NCI-H187 treated with DMSO at 0.1 percent for 48 hours (cell line): ENCODE measurements around the gene NMBR.
"Not testable (repeated sequence)": the region's sequence is repeated elsewhere in the genome, so short reads cannot be mapped to it uniquely, and the experiment has no call there.

ENCODE experiments used
- DNase-seq: peaks from one replicate; lab custom pipeline; 2025; lab: John Stamatoyannopoulos, UW

NMBR gene

DNA sequence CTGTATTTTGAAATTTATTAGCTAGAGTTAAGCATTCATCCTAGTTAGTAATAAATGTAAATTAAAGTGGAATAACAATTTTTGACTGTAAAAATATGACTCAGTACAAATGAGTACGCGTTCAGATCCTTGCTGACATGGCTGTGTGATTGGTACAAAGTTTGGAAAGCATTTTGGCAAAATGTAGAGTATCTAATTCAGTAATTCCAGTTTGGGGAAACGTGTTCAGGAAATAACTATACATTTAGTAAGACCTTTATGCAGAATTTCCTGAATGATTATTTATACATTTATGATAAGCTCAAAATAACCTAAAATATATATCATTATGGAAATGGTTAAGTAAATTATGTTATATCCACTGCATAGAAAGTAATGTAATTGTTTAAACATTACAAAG, 8.2 kb upstream of the NMBR start:
- DNase-seq = no peak

DNA sequence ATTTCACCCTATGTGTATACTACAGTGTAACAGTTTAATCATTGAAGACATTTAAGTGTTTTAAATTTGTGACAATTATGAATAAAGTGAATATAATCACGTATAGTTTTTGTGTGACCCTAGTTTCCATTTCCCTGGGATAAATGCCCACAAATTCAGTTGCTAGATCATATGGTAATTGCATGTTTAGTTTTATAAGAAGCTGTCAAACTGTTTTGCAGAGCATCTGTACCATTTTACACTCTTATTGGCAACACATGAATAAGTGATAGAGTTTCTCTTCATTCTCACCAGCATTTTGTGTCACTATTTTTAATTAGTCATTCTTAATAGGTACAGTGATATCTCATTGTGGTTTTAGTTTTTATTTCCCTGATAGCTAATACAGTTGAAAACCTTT, 7.4 kb upstream of the NMBR start:
- no peak for DNase-seq

DNA sequence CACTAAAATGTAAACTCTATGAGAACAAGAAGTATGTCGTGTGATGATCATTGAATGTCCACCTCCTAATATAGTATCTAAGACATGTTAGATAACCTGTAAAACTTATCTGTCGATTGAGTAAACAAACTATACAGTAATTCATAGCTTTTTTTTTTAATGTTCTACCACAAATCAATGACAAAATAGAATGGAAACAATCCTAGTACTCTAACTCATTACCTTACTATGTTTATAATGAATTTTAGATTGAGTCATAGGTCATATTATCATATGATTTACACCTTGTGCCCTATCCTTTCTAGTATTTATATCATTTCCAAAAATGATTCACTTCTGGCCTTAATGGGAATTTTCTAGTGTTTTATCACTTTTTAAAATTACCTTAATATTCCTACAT, 6.3 kb upstream of the NMBR start:
- DNase-seq = no peak

DNA sequence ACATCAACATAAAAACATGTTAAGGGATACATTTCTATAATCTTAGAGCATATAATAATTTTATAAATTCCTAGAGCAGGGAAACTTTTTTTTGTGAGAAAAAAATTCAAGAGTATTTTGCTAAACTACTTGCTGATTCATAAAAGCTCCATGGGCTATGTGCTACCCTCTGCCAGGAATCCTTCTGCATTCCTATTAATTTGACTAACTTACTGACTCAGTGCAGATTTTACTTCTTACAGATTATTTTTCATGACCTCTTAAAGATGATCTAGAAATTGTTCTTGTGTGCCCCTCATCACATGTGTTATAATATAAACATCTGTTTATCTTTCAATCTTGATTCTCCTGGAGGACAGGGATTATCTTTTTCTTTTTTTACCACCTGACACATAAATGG, 5.8 kb upstream of the NMBR start:
- DNase-seq = no peak

DNA sequence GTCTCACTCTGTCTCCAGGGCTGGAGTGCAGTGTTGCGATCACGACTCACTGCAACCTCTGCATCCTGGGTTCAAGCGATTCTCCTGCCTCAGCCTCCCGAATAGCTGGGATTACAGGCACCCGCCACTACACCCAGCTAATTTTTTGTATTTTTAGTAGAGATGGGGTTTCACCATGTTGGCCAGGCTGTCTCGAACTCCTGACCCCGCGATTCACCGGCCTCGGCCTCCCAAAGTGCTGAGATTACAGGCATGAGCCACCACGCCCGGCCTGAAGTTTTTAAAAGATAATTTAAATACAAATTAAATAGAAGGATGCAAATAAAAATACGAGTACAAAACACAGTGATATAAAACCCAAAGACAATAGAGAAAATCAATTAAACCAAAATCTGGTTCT, 5.4 kb downstream of the NMBR start:
- DNase-seq = not testable (repeated sequence)

DNA sequence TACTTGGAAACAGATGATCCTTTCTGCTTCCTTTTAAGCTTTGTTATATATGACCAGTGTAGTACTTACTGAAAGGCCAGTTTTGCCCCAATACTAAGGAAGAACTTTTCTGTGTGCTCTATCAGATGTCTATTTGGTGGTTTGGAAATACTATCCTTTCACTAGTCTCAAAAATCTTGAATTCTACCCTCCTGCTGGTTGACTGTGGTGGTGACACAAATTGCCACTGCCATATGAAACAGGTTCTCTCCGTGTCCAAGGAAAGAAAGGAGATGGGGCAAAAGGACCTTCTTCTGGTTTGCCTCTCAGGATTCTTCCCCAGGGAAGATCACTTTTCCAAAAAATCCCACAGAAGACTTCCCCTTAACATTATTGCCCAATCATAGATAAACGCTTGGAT, 8.0 kb downstream of the NMBR start:
- DNase-seq = no peak

DNA sequence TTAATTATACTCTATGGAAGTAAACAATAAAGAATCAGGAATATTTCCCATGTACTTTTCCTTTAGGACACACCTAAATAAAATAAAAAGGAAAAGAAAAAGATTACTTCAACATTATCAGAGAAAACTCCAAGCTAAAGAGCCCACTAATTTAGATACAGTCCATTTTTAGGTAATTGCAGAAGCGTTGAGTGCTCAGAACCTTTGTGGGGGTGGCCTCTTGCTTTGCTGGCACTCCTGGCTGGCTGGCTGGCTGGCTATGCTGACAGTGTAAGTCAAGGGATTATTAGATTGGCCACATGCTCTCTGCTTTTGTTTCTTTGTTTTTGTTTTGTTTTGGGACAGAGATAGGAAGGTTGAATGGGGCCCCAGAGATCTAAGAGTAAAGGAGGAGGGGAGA, 14.3 kb downstream of the NMBR start, which contains the start of gene GJE1:
GJE1 (plus strand) TSS at position 301 of the 400 bp plus-strand sequence. CDS start 234 bp downstream, outside the sequence.
- no peak for DNase-seq

DNA sequence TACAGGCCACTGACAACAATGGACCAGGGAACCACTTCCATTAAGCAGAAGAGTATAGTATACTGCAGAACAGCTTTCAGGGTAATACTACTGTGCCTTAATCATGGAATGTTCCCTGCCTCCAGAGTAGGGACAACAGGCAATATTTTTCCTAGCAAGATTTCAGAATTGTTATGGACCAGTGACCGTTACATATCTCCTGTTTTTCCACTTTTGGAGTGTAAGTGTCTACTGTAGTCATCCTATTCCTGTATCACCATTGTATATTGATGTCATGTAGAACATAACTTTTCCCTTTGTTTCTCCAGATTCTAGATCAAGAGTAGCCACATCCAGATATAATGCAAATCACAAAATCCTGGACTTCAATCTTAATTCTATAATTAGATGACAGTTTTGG, 16.1 kb downstream of the NMBR start:
- DNase-seq = no peak

DNA sequence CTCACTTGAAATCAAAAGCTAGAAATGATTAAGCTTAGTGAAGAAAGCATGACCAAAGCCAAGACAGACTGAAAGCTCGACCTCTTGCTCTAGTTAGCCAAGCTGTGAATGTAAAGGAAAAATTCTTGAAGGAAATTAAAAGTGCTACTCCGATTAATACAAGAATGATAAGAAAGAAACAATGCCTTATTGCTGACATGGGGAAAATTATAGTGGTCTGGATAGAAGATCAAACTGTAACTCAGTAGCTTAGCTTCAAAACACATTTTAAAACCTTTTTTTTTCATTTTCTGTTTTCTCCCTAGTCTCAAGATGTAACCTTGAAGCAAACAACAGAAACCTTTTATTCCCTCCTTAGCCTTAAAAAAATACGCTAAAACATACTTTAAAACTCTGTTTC, 25.6 kb downstream of the NMBR start:
- no peak for DNase-seq

DNA sequence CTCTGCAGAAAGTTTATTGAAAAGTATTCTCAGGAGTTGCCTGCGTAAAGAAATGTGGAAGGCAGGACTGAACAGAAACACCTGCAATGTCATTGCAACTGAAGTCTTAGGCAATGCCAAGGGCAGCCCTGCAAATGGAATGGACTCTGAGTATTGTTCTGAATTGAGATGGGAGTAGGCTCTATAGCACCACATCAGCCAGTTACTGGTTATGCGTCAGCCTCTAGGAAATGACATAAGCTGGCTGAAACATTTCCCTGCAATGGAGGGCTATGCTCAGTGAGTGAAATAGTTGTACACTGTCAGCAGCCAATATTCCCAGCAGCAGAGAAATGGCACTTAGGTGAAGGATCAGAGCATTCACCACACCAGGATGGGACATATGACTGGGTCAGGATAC, 28.0 kb downstream of the NMBR start:
- DNase-seq = no peak

DNA sequence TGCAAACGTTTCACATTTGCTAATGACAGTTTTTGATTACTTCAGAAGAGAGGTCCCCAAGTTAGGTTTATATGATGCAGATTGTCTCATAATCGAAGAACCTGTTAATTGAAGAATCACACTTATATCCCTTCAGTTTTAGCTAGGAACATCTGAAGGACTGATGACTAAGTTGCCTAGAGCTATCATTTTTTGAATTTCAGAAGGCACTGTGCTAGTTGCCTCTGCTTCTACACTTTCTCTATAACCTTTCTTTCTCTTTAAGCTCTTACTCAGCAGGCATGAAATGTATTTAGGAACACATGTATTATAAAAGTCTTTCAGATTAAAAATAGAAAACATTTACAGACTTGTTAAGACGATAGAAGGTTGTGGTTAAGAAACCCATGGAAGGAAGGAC, 28.6 kb downstream of the NMBR start:
- no peak for DNase-seq

DNA sequence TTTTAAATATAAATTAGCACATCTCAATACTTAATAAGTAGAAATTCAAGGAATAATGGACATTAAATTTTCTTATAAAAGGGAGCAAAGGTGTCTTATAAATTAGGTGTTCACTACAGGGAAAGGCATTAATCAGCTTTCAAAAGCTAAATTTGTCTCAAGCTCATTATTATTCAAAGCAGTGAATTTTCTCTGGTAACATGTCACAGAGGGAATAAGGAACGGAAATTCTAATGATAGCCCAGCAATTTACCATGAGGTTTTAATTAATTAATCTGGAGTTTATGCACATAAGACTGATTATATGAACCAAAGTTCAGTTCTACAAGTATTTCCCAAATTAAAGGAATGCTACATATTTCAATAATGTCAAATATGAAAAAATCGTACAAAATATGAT, 29.6 kb downstream of the NMBR start:
- DNase-seq = no peak

DNA sequence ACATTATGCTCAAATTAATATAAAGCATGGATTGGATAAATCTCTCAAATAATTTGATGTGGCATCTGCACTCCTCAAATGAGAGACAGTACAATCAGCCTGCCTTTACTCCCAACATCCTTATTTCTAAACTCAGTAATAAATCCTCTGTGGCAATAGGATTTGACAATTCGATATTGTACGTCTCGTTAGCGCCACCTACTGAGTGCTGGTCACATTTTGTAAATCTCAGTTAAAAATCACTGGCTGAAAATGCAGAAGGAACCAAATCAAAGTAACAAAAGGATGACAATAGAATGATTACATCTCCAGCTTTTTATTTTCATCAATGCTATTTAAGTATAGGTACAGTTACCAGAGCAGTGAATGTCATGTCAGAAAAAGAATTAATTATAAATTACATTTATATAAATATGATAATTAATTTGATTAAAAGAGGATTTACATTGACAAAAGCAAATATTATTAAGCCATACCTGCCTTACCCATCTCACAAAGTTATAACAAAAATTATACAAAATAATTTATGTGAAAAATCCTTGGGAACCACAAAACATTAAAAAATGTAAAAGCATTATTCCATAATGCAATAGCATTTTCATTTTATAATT, 34.4 kb downstream of the NMBR start:
- no peak for DNase-seq

DNA sequence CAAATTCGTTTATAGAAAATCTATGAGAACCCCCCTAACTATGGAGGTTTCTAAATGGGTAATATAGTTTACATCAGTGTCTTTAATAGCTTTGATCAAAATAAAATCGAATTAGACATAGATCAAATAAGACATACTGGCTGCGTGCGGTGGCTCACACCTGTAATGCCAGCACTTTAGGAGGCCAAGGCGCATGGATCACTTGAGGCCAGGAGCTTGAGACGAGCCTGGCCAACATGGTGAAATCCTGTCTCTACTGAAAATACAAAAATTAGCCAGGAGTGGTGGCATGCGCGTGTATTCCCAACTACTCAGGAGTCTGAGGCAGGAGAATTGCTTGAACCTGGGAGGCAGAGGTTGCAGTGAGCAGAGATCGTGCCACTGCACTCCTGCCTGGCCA, 36.1 kb downstream of the NMBR start:
- not testable (repeated sequence) for DNase-seq

DNA sequence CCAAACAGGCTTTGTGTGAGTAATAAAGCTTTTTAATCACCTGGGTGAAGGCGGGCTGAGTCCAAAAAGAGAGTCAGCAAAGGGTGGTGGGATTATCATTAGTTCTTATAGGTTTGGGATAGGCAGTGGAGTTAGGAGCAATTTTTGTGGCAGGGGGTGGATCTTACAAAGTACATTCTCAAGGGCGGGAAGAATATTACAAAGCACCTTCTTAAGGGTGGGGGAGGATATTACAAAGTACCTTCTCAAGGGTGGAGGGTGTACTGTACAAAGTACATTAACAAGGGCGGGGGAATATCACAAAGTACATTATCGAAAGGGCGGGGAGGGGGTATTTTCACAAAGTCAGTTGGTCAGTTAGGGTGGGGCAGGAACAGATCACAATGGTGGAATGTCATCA, 42.1 kb downstream of the NMBR start:
- not testable (repeated sequence) for DNase-seq

DNA sequence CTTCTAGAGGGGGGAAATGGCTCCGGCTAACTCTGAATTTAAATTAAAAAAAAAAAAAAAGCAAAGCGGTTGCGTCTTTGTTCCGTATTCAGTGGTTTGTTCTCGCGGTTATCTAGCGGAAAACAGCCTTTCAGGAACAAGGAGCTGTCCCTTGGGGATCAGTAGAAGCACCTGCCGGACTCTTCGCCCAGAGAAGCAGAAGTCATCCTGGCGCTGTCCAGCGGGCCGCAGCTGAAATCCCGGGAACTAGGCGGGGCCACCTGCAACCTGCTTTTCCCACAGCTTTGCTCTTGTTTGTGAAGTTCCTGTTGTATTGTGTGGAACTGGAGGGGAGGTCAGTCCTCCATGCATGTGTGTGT, 58.1 kb downstream of the NMBR start:
- DNase-seq = no peak

DNA sequence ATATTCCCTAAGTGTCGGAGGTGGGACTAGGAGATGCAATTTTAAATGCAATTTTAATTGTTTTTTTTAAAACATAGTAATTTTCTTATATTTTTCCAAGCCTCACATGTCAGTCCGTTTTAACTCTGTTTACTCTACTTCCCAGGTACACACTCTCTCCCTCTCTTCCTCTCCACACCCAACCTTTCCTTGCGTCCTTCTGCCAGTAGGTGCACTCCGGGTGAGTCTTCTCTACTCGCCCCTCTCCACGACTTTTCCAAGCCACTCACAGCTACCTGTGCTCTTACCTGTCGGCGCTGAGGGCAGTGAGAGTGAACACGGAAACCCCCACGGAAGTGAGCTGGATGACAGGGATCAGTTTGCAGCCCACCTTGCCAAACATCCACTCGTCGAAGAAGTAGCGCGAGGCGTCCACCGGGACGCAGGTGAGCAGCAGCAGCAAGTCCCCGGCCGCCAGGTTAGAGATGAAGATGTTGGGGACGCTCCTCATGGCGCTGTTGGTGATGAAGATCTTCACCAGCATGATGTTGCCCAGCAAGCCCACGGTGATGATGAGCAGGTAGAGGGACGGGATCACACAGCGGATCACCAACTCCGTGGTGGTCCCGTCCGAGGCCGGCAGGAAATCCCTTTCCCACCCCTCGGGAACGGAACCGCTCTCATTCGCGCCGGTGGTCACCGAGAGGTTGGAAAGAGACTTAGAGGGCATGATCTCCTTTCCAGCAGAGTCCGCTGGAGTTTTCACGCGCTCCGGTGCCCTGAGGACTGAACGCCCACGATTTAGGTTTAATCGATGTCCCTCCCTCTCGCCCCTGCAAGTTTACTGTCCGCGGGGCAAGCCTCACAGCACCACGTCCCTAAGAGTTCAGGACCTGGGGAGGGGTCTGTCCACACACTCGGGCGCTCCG, 58.7 kb downstream of the NMBR start:
- no peak for DNase-seq

DNA sequence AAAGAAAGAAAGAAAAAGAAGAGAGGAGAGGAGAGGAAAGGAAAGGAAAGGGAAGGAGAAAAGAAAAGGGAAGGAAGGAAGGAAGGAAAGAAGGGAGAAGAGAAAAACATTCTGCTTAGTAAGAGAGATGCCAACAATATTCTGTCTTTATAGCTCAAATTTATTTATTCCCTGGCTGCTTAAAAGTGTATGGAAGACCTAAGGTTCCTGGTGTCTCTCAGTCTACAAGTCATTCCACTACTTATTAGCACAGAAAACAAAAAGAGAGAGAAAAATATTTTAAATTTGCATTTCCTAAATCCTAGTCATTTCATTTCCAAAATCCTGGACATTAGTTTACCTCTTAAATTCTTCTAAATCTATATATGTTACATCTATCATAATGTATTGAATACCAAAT, 67.8 kb downstream of the NMBR start:
- no peak for DNase-seq

DNA sequence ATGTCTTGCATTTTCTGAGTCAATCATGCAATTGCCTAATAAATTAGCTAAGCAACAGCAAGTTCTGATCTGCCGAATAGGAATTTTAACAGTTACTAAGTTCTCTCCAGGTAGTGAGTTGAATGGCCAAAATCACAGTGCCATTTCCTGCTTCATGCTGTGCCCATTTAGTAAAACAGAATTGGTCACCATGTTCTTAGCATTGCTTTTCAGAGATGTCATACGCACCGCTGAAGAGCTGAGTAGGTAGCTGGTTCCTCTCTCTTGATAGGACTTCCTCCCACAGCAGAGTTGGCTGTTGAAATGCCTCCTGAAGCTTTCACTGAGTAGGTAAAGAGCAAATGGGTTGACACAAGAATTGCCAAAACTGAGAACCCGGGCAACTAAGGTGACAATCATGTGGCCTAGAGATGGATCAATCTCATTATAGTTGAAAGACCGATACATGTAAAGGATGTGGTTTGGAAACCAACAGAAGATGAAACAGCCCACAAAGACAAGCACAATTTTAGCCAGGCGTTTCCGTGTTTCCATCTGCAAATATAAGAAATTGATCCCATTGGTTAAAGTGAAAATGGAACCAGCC, 71.3 kb downstream of the NMBR start:
- DNase-seq = no peak

DNA sequence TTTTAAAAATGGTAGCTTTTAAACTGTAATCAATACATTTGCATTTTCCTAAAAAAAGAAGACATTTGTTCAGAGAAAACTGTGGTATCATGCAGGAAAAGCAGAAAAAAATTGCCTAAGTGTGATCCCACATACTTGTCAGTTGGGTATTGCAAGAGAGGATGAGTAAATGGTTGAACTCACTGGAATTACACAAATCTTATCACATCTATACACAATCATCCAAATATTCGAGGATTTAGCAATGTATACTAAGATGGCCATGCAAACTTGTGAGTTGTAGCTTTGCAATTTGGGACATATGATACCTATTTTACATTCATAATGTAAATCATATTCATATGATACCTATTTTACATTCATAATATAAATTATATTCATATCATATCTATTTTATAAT, 72.4 kb downstream of the NMBR start:
- DNase-seq = no peak

DNA sequence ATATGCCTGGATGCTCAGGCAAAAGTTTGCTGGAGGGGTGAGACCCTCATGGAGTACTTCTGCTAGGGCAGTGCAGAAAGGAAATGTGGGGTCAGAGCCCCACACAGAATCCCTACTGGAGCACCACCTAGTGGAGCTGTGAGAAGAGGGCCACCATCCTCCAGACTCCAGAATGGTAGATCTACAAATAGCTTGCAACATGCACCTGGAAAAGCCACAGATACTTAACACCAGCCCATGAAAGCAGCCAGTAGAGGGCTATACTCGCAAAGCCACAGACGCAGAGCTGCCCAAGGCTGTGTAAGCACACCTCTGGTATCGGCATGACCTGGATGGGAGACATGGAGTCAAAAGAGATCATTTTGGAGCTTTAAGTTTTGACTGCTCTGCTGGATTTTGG, 74.9 kb downstream of the NMBR start:
- DNase-seq = no peak

DNA sequence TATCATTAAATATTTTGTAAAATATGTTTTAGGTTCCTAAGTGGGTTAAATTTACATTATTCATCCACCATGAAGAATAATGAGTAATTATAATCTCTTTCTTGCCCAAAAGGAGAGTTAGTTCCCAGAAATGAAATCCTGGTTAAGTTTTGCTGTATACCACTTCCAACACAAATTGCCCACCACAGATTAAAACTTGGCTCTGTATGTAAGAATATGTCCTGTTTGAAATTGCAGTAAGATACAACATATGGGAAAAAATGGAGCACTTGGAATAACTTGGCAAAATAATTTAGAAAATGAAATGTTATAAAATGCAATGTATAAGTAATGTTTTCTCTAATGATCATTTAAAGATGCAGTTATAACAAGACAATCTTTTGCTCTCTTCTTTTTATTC, 78.5 kb downstream of the NMBR start:
- DNase-seq = no peak

DNA sequence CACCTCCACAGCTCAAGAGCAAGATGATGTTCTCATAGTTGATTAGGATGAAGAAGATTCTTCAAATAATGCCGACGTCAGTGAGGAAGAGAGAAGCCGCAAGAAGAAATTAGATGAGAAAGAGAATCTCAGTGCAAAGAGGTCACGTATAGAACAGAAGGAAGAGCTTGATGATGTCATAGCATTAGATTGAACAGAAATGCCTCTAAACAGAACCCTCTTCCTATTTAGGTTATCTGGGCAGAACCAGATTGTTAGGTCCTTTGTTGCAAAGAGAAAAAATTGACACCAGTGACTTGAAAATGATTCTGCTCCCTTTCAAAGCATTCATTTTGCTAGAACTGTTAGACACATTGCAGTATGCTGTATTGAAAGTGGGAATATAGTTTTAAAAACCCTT, 84.1 kb downstream of the NMBR start:
- not testable (repeated sequence) for DNase-seq
